ENCODE measurements around the gene MYH7B.

DNA sequence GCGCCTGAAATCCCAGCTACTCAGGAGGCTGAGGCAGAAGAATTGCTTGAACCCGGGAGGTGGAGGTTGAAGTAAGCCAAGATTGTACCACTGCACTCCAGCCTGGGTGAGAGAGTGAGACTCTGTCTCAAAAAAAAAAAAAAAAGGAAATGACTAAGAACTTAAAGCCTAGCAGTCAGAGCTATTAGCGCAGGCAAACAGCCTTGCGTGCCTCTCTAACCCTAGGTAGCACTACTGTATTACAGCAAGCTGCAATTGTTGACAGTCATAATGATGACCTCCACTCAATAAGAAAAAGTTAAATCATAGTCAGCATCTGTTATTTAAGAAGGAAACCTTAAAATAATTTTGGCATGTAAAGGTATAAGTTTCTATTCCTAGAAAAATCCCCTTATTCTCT is 14.4 kb upstream of the MYH7B start:
- TF ChIP-seq NFRKB (IDR thresholded peaks at IDR 0.05) (no peak), ZNF384 (IDR thresholded peaks at IDR 0.05) (no peak), SP1 (IDR thresholded peaks at IDR 0.05) (no peak), FOXM1 (IDR thresholded peaks at IDR 0.05; ENCODE audit: borderline replicate concordance) (no peak), FOXK2 (IDR thresholded peaks at IDR 0.05) (no peak), ELF4 (IDR thresholded peaks at IDR 0.05) (no peak), FOXA1 (IDR thresholded peaks at IDR 0.05) (no peak), L3MBTL2 (conservative IDR thresholded peaks at IDR 0.05) (no peak), HDGF (IDR thresholded peaks at IDR 0.05; ENCODE audit: borderline replicate concordance) (no peak), ARNT (IDR thresholded peaks at IDR 0.05) (no peak), SUZ12 (IDR thresholded peaks at IDR 0.05) (no peak)
- TF ChIP-seq, protein P1, sequence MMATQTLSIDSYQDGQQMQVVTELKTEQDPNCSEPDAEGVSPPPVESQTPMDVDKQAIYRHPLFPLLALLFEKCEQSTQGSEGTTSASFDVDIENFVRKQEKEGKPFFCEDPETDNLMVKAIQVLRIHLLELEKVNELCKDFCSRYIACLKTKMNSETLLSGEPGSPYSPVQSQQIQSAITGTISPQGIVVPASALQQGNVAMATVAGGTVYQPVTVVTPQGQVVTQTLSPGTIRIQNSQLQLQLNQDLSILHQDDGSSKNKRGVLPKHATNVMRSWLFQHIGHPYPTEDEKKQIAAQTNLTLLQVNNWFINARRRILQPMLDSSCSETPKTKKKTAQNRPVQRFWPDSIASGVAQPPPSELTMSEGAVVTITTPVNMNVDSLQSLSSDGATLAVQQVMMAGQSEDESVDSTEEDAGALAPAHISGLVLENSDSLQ (IDR thresholded peaks at IDR 0.05): no peak
